Gastrocnemius medialis (tissue), 4 donors: ENCODE results near the gene ZNF407.

Source experiments
- POLR2A ChIP-seq, 2 donors: fragments of 450-650 bp; IDR thresholded peaks; one replicate each; pipeline ENCODE4 v1.6.1; 2017; ENCODE audit warnings: antibody characterized with exemption in 2 of 2, mild to moderate bottlenecking in 2 of 2, moderate library complexity in 2 of 2
- TF ChIP-seq, protein P1 (sequence below), 5 experiments: fragments of 450-650 bp in 3 of 5; fragments of 200-600 bp in 2 of 5; sonication (generic) in 2 of 5; IDR thresholded peaks in 4 of 5; conservative IDR thresholded peaks in 1 of 5; 1 replicate in 4 of 5; 2 replicates in 1 of 5; pipeline ENCODE4 v1.5.1; 2016 to 2019; ENCODE audit warnings: antibody characterized with exemption in 5 of 5, mild to moderate bottlenecking in 3 of 5, moderate library complexity in 3 of 5

DNA sequence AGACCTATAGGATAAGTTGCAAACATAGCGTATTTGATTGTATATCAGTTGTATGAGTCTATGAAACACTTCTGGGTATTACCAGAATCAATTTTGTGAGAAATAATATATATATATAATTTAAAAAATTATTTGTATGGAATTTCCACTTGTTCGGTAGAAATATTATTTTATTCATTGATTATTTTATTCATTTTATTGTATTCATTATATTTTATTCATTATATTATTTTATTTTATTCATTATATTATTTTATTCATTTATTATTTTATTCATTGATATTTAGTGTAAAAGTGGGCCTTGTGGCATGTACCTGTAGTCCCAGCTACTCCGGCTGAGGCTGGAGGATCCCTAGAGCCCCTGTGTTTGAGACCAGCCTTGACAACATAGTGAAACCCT, 268.9 kb downstream of the ZNF407 start:
- TF ChIP-seq, protein P1, sequence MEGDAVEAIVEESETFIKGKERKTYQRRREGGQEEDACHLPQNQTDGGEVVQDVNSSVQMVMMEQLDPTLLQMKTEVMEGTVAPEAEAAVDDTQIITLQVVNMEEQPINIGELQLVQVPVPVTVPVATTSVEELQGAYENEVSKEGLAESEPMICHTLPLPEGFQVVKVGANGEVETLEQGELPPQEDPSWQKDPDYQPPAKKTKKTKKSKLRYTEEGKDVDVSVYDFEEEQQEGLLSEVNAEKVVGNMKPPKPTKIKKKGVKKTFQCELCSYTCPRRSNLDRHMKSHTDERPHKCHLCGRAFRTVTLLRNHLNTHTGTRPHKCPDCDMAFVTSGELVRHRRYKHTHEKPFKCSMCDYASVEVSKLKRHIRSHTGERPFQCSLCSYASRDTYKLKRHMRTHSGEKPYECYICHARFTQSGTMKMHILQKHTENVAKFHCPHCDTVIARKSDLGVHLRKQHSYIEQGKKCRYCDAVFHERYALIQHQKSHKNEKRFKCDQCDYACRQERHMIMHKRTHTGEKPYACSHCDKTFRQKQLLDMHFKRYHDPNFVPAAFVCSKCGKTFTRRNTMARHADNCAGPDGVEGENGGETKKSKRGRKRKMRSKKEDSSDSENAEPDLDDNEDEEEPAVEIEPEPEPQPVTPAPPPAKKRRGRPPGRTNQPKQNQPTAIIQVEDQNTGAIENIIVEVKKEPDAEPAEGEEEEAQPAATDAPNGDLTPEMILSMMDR (IDR thresholded peaks at IDR 0.05 in 4 of 5, conservative IDR thresholded peaks at IDR 0.05 in 1 of 5), result no peak
- no peak for TF ChIP-seq POLR2A (IDR thresholded peaks at IDR 0.05)
